Measurements from ENCODE around the gene OAF.

- TF ChIP-seq CTCF (IDR thresholded peaks at IDR 0.05) (no peak), POLR2A (IDR thresholded peaks at IDR 0.05) (no peak)
Observed at GRCh38 chr11:120179057-120179672, 31.7 kb upstream of the OAF start.

All from sigmoid colon (tissue), 3 donors.